ENCODE data around the gene TMEM144.
A peak's percentile ranks its signal among the peaks of the same experiment; 100 is the strongest.

Gene TMEM144

DNA sequence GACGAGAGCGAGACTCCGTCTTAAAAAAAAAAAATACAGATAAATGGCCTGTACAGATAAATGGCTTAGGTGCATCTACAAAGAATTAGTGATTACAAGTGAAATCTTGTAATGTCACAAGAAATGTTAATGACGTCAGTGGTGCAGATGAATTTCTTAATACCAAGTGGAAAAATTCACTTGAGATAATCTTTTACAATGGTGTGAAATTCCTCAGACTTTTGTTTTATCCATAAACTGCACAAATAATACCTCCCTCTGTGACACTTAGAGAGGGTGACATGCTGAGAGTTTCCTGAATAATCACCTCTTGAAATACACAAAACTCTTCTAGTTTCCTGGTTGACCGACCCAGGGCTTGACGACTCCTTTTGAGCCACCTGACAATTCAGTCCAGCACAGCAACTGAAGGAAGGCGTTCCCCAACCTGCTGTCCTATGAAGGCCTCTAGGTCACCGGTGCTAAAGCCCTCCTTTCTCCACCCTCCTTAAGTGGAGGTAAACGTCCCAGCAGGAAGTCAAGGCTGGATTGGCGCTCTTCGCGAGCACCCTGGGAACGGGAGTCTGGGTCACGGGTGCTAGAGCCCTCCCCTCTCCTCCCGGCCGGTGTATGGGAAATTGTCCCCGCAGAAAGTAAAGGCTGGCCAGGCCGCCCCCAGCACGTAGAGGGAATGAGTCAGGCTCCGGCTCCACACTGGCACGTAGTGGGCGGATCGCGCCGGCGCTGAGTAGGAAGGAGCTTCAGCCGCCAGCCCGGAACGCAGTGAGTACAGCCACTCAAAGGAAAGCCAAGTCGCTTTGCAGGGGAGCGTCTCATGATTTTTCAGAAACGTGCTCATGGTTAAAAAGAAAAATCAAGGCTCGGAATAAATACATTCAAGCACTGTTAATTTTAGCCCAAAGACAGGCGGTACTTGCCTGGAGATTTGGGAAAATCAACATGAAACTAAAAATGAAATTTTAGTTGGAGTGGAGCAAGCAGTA lies at the start of gene TMEM144:
TSS of gene TMEM144 (plus strand) at position 662 of the 983 bp plus-strand sequence. CDS start 2,182 bp downstream, outside the sequence.
- peak; percentile 94 for DNase-seq

DNA sequence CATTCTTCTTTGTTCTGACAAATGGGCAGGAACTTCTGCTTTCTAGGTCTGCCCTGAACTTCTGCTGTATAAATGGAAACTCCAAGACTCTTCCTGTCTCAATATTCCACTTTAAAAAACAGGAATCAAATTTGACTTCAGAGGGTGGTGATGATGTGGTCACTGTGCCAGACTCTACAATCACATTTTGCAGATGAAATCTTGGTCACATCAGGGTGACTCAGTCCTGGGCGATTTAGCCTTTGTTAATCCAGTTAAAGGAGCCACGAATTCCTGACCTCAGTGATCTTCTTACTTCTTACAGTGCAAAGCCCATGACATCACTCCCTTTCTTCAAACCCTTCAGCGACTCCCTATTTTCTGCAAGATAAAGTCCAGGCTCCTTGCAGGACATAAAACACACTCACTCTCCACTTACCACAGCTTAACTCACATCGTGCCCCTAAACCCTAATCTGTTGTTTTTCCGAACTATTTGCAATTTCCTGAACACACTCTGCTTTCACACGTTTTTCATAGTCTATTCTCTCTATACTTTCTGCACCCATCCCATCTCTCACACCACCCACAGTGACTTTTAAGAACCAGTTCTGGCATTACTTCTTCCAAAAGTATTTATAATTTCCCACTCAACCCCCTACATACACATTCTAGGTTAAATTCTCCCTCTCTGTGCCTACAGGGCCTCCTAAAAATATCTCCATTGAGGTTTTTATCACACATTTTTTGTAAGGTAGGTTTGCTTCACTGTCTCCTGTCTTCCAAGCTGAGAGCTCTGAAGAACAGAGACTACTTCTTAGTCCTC lies 48.5 kb upstream of the TMEM144 start:
- DNase-seq, result peak; percentile 66

DNA sequence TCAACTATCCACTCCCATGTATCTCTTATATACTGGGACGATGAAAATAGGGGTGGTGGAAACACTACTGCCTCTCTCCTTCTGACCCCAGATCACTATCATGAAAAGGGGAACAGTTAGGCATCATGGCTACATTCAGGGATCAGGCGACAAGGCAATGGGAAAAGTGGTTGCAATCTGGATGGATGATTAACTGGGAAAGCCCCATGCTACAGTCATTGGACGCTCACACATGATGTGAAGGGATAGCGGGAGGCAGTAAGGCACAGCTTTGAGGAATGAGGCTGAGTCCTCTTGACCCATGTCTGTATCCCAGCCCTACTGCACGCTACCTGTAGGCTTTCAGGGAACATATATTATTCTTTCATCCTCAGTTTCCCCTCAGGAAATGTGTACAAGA lies 47.7 kb upstream of the TMEM144 start:
- DNase-seq, result no peak

- DNase-seq, result no peak
Measured at GRCh38 chr4:158163941-158164767, 46.1 kb upstream of the TMEM144 start.

GRCh38 chr4:158164768-158165213 lies 45.5 kb upstream of the TMEM144 start:
- no peak for DNase-seq

- no peak for DNase-seq
Measured at GRCh38 chr4:158166701-158167100, 43.6 kb upstream of the TMEM144 start.

GRCh38 chr4:158168606-158169005 lies 41.7 kb upstream of the TMEM144 start:
- no peak for DNase-seq

DNA sequence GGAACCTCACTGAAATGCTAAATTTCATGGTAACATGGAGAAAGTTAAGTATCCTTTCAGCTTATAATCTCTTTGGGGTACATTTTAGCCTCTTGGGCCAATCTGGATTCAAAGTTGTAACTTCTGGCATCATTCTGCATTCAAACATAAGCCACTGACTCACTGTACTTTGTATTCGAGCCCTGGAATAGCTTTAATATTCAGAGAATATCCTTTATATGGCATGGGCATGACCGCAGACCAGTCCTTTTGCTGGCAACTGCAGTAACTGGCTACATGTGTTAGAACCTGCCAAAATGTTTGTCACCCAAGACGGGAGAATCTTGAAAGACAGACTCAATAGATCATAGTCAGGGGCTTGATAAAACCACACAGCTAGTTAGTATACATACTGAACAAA lies 40.8 kb upstream of the TMEM144 start:
- DNase-seq, result no peak

- DNase-seq, result peak; percentile 72
Measured at GRCh38 chr4:158169931-158170690, 40.2 kb upstream of the TMEM144 start.

DNA sequence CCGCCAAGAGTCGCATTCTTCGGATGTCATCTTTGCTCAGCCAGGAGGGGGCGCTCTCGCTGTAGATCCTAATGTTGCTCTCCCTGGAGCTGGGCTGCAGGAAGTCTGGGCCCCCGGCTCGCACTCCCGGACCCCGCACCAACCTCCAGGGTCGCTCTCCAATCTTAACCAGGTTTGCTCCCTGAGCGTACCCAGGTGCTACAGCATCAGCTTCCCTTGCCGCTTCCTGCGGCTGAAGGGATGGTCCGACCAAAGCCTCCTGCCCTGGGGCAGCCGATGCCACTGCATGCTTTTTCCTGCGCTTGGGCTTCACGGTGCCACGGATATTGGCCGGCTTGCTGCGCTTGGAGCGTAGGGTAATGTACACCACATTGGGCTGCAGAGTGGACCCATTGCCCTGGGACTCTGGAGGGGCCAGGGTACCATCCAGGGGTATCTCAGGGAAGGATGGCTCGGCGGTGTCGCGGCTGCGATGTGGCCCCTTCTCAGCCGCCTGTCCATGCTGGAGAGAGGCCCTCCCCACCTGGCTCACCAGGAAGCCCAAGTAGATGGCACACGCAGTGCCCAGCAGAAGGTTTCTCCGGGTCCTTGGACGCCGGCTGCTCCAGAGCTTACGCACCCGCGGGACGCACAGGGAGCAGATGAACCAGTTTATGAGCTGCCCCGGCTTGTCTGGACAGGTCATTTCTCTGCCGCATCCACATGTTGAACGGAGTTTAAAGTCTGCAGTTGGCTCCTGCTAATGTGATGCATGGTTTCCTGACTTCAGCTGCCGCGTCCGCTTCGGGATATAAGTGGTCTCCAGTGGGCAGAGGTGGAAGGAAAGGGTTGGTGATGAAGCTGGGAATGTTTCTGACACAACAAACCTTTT lies 39.4 kb upstream of the TMEM144 start:
- DNase-seq, result no peak

DNA sequence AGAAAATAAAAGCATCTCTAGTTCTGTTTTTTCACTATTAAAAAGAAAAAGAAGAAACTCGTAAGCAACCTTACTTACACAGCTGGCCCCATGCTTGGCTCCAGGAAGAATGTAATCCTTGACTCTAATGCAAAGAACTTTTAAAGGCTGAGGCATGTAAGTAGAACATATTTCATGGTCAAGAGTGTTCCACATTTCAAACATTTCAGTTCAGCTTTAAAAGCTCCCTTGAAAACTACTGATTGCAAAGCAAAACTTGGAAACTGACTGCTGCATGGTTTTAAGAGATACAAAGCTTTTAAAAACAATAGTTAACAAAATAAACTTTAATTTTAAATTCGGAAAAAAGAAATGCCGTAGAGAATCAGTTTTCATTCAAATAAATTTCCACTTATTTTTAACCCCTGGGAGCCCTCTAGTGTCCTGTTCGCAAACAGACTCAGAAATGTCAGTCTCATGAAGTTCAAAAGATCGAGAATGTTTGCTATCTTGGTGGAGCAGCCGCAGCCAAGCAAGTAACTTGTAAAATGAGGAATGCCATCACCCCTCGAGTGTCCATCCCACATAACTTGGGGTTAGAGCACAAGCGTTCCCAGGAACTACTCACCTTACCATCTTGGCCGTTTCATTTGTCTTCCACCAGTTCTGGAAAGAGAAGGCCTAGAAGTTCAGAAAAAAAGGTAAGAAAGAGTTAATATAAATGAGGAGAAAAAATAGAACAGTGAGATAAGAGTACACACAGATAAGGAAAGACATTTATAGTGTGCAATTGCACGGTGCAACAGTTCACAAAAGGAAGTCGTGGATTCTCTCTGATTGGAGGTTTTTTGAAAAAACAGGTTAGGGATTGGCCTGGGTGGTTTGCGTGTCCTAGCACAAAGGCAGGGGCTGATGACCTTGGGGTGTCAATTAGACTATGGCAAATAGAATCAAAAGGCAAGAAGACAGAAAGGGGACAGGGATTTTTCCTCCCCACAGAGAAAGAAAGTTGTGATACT lies 37.7 kb upstream of the TMEM144 start, which contains the start of gene GASK1B:
TSS of gene GASK1B (minus strand) at position 765 of the 998 bp plus-strand sequence. CDS start 1,650 bp downstream, outside the sequence.
- peak; percentile 87 for DNase-seq

- no peak for DNase-seq
Measured at GRCh38 chr4:158176108-158176507, 34.2 kb upstream of the TMEM144 start.

- DNase-seq, result no peak
Measured at GRCh38 chr4:158176776-158177175, 33.5 kb upstream of the TMEM144 start.

GRCh38 chr4:158179465-158179864 lies 30.8 kb upstream of the TMEM144 start:
- DNase-seq, result no peak

DNA sequence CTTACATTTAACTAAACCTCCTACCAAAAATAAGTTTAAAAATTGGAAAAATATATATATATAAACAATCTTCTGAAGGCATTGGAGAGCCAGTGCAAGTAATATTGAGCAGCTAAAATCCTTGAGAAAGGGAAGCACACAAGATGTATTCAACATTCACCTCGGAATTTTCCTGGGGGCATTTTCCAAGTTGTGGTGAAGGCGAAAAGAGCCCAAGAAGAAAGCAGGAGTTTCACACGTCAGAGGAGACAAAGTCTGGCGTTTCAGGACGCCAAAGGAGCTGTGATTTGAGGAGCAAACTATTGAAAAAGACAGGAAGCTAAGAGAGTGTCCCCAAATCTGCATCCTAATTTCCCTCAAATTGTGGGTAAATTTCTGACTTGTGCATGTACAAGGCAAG lies 28.4 kb upstream of the TMEM144 start:
- DNase-seq, result no peak

DNA sequence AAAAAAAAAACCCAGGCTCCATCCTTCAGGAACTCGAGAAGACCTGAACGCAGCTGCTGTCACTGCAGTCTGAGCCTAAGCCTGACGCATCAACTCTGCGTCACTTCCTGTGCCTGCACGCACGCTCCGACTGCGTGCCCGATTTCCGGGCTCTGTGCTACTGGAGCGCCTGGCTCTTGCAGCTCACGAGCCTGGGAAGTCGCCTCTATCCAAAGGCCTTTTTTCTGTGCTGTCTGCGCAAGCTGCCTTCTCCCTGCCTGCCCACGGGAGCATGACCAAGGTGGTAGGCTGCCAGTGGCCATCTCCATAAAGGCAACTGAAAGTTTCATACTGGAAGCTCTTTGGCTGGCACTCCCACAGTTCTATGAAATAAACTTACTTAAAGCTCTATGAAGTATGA lies 27.6 kb upstream of the TMEM144 start:
- DNase-seq, result no peak

DNA sequence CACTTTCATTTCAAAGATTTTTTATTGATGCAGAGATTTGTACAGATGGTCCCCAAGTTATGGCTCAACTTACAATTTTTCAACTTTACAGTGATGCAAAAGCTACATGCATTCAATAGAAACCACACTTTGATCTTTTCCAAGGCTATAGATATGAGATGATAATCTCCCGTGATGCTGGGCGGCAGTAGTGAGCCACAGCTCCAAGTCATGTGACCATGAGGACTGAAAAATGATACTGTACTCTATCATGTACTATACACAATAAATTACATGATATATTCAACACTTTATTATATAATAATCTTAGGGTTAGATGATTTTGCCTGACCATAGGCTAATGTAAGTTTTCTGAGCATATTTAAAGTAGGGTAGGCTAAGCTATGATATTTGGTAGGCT lies 23.5 kb upstream of the TMEM144 start:
- peak; percentile 23 for DNase-seq

GRCh38 chr4:158189422-158189821 lies 20.9 kb upstream of the TMEM144 start:
- DNase-seq, result peak; percentile 18

GRCh38 chr4:158190718-158191117 lies 19.6 kb upstream of the TMEM144 start:
- DNase-seq, result peak; percentile 37
